K562 (cell line): ENCODE measurements around the gene NT5C1A. TPM values are rescaled to one million over a fixed set of nuclear protein-coding genes. Genes with fewer than 3 reads are reported as not detected.

ENCODE experiments used
- ATAC-seq: fragments of 200-7000 bp; cut with Tn5 transposase; 3 replicates; pipeline ENCODE4 v1.9.1; 2020; ENCODE audit warnings: moderate library complexity
- BruUV-seq: library from RNA; stranded (reverse); fragments of 400-500 nt; replicated peaks from 2 replicates; lab custom pipeline; 2021; lab: Mats Ljungman, UMichigan
- CTCF ChIA-PET: fragments of 300-600 bp; formaldehyde crosslinking; extraction: SDS; loops from one replicate; lab custom pipeline; 2021; ENCODE audit warnings: low intra/inter-chr PET ratio; lab: Yijun Ruan, JAX
- POLR2A ChIA-PET: fragments of 300-600, 350-650 bp; sonication (Branson Sonifier 250); formaldehyde crosslinking; extraction: SDS; loops from one replicate; lab custom pipeline; 2021; ENCODE audit warnings: antibody characterized with exemption, inconsistent platforms; lab: Yijun Ruan, JAX
- DNase-seq, 4 experiments: peaks; one replicate each; pipeline versions ENCODE4 v3.0.0 to v3.0.0-alpha.2; 2011 to 2018; ENCODE audit warnings: low spot score in 3 of 4, mixed read lengths in 3 of 4; ENCODE audit errors: extremely low read depth in 1 of 4
- FAIRE-seq: peaks from 2 replicates; lab custom pipeline; 2011; peaks lifted over from hg19 to GRCh38; lab: Jason Lieb, UNC
- H2AFZ ChIP-seq: 2 replicates; pipeline ENCODE4 v1.6.0; 2011; ENCODE audit warnings: low read depth, low read length, control low read depth, inconsistent platforms
- H3K27ac ChIP-seq: fragments of 200-600 bp; 3 replicates; pipeline ENCODE4 v1.8.0; 2011; ENCODE audit warnings: low read depth, mild to moderate bottlenecking, control low read depth, inconsistent platforms, low read length, moderate library complexity, mixed read lengths; ENCODE audit errors: extremely low read depth
- H3K27me3 ChIP-seq, 2 experiments: fragments of 300-600 bp in 1 of 2; 2 replicates in 1 of 2; 3 replicates in 1 of 2; pipeline versions ENCODE4 v1.6.0 to v1.8.0; 2011; ENCODE audit warnings: inconsistent platforms in 2 of 2, low read length in 2 of 2, mild to moderate bottlenecking in 1 of 2, mixed read lengths in 1 of 2, moderate library complexity in 1 of 2; ENCODE audit not compliant: control insufficient read depth in 2 of 2, insufficient read depth in 2 of 2
- H3K36me3 ChIP-seq: fragments of 300-600 bp; 3 replicates; pipeline ENCODE4 v1.8.0; 2011; ENCODE audit warnings: mild to moderate bottlenecking, low read length, inconsistent platforms; ENCODE audit not compliant: control insufficient read depth, insufficient read depth
- H3K4me1 ChIP-seq, 2 experiments: fragments of 200-600 bp in 1 of 2; replicated peaks in 1 of 2; 2 replicates in 1 of 2; 3 replicates in 1 of 2; pipeline versions ENCODE4 v1.5.1 to v1.8.0; 2011; ENCODE audit warnings: inconsistent platforms in 2 of 2, low read length in 2 of 2, mild to moderate bottlenecking in 1 of 2, mixed read lengths in 1 of 2, moderate library complexity in 1 of 2; ENCODE audit not compliant: control insufficient read depth in 2 of 2, insufficient read depth in 2 of 2
- H3K4me2 ChIP-seq: 2 replicates; pipeline ENCODE4 v1.6.1; 2011; ENCODE audit warnings: low read length, control low read depth, inconsistent platforms, mixed read lengths; ENCODE audit not compliant: insufficient read depth
- H3K4me3 ChIP-seq: fragments of 200-600 bp; sonication (generic), shearing (Covaris generic); 2 replicates; pipeline ENCODE4 v1.5.1; 2016; ENCODE audit warnings: control low read depth, inconsistent platforms
- H3K79me2 ChIP-seq: fragments of 200-600 bp; 3 replicates; pipeline ENCODE4 v1.8.0; 2011; ENCODE audit warnings: low read length, inconsistent platforms; ENCODE audit not compliant: control insufficient read depth, insufficient read depth
- H3K9ac ChIP-seq, 2 experiments: 2 replicates each; pipeline versions ENCODE4 v1.6.0 to v1.6.1; 2011; ENCODE audit warnings: low read depth in 2 of 2, low read length in 2 of 2, control low read depth in 1 of 2, inconsistent platforms in 1 of 2, mild to moderate bottlenecking in 1 of 2, mixed read lengths in 1 of 2; ENCODE audit not compliant: insufficient read depth in 1 of 2
- H3K9me1 ChIP-seq: one replicate; pipeline ENCODE4 v1.6.0; 2011; ENCODE audit warnings: inconsistent platforms, mild to moderate bottlenecking, low read length, moderate library complexity; ENCODE audit not compliant: control insufficient read depth, insufficient read depth
- H3K9me3 ChIP-seq: replicated peaks from 2 replicates; pipeline ENCODE4 v1.5.1; 2011; ENCODE audit warnings: low read depth, low read length, inconsistent platforms; ENCODE audit not compliant: control insufficient read depth, insufficient read depth
- H4K20me1 ChIP-seq: replicated peaks from 2 replicates; pipeline ENCODE4 v1.6.1; 2011; ENCODE audit warnings: low read length, inconsistent platforms, mixed read lengths; ENCODE audit not compliant: control insufficient read depth, insufficient read depth
- CBX3 ChIP-seq, 2 experiments: IDR thresholded peaks; 1 replicate in 1 of 2; 2 replicates in 1 of 2; pipeline ENCODE4 v1.6.1; 2012; ENCODE audit warnings: inconsistent platforms in 2 of 2, low read length in 2 of 2, borderline replicate concordance in 1 of 2, control low read depth in 1 of 2
- ZBTB17 ChIP-seq: fragments of 450-650 bp; formaldehyde crosslinking; IDR thresholded peaks from 2 replicates; pipeline ENCODE4 v1.4.0; 2020; ENCODE audit warnings: mild to moderate bottlenecking
- ZBTB26 ChIP-seq: fragments of 450-650 bp; formaldehyde crosslinking; IDR thresholded peaks from 2 replicates; pipeline ENCODE4 v1.4.0; 2022; ENCODE audit warnings: missing genetic modification characterization
- ZFP30 ChIP-seq: fragments of 250-450 bp; sonication (Bioruptor Pico); IDR thresholded peaks from 2 replicates; pipeline ENCODE4 v1.8.0; 2022; ENCODE audit warnings: moderate library complexity, mild to moderate bottlenecking, inconsistent platforms, borderline replicate concordance
- ZNF436 ChIP-seq: fragments of 250-450, 450-650 bp; sonication (Bioruptor Pico); formaldehyde crosslinking; IDR thresholded peaks from 2 replicates; pipeline ENCODE4 v1.7.0; 2020; ENCODE audit warnings: mild to moderate bottlenecking
- WGBS: fragments of 100-300 bp; shearing (Covaris generic); methylation state at CpG from one replicate; pipeline ENCODE4 v1.1.6; 2016; ENCODE audit warnings: low coverage, mixed read lengths; ENCODE audit not compliant: insufficient coverage; ENCODE audit errors: missing lambda C conversion rate; 5-methylcytosine and 5-hydroxymethylcytosine counted together
- in situ Hi-C: fragments of 300-500 bp; cut with MboI; formaldehyde crosslinking; loops from 4 replicates; pipeline ENCODE4 v1.15.0; 2018; ENCODE audit warnings: inconsistent platforms, mixed read lengths
- intact Hi-C: fragments of 100-400 bp; cut with micrococcal nuclease; formaldehyde crosslinking; loops from 2 replicates; pipeline ENCODE4 v1.14.2; 2022
- polyA plus RNA-seq, 8 experiments: library from polyadenylated mRNA; depleted of rRNA in 4 of 8; stranded (reverse) in 5 of 8; unstranded in 3 of 8; fragments of >200 nt; fragmentation: Nextera tagmentation in 2 of 8; fragmentation: Illumina TruSeq in 1 of 8; extraction: Ambion mirVana in 2 of 8; extraction: Trizol in 1 of 8; gene quantifications; 2 replicates each; pipeline versions ENCODE4 v1.2.1 to v1.2.3, GENCODE V29; 2011 to 2014; ENCODE audit warnings: inconsistent platforms in 1 of 8, missing spikeins in 1 of 8
- total RNA-seq, 7 experiments: library from RNA; depleted of rRNA in 6 of 7; stranded (reverse); fragments of >200 nt in 6 of 7; fragmentation: Illumina TruSeq in 2 of 7; extraction: Trizol in 2 of 7; gene quantifications; 2 replicates each; pipeline versions ENCODE4 v1.2.1 to v1.2.3, GENCODE V29; 2011 to 2021; ENCODE audit warnings: low replicate concordance in 1 of 7
- TF ChIP-seq, protein P1 (sequence below): fragments of 150-350 bp; IDR thresholded peaks from 2 replicates; pipeline ENCODE4 v1.6.1; 2014; ENCODE audit warnings: low read depth, mild to moderate bottlenecking, low read length, borderline replicate concordance
- TF ChIP-seq, protein P2 (sequence below): sonication (generic); formaldehyde crosslinking; IDR thresholded peaks from 2 replicates; pipeline ENCODE4 v1.8.0; 2023; ENCODE audit warnings: mild to moderate bottlenecking, missing genetic modification reagents
- TF ChIP-seq, protein P3 (sequence below), 2 experiments: fragments of 150-350 bp in 1 of 2; IDR thresholded peaks; 2 replicates each; pipeline ENCODE4 v1.6.1; 2012 to 2016; ENCODE audit warnings: low read depth in 2 of 2, low read length in 2 of 2, mild to moderate bottlenecking in 1 of 2, moderate library complexity in 1 of 2

The NT5C1A gene
- total and polyA plus RNA-seq, 9 of the 15 experiments (the other 6 are each of a cell fraction or from before 2014, with no cell fraction given) = not detected

GRCh38 chr1:39671433-39671792 lies 494 bp downstream of the NT5C1A start:
- H3K27me3 ChIP-seq = peaks cover 24 to 47% of the 10 kb centered on the region in 2 experiments; a peak in 3 of 5 replicates
- peak in 2 of 4 experiments; percentile 29 to 30 for DNase-seq
- BruUV-seq = no TSS peak
- POLR2A ChIA-PET = interaction anchor here (0.8 to 1.3 kb wide), 5 partner anchors 10 to 75 kb away, joined by 3 to 5 read pairs (median 4); no protein-coding TSS in a partner anchor
- intact Hi-C loops (loop anchor here (5.0 kb wide), 1 partner anchor 51 kb away; no protein-coding TSS in a partner anchor), in situ Hi-C loops (no loop called here)
- CTCF ChIA-PET = interaction anchor here (0.6 to 2.7 kb wide), 2 partner anchors 13 to 49 kb away, joined by 4 to 24 read pairs; no protein-coding TSS in a partner anchor
- H3K9me3 ChIP-seq = no peaks in the 10 kb centered on the region
- ATAC-seq = no peak
- H3K4me3 ChIP-seq = peak overlapping the region; percentile 12; the same call in 1 of the 2 replicates
- 29% methylated on average over 25 of the region's 26 CpGs for WGBS
- FAIRE-seq = no peak
- no peaks in the 10 kb centered on the region for H3K36me3 ChIP-seq
- H3K4me2 ChIP-seq = no peak overlapping the region
- no peaks in the 10 kb centered on the region for H3K9me1 ChIP-seq
- no peak overlapping the region for H3K27ac ChIP-seq
- H2AFZ ChIP-seq = no peak overlapping the region
- H4K20me1 ChIP-seq = 0 out of 2 replicates have a peak, but pooled peaks cover 6% of the 10 kb centered on the region
- peak overlapping the region in 1 of 2 experiments; percentile 84; a peak in 1 of 4 replicates for H3K9ac ChIP-seq
- no peaks in the 10 kb centered on the region for H3K79me2 ChIP-seq
- peaks cover under 1 to 18% of the 10 kb centered on the region in 2 experiments; a peak in 3 of 5 replicates for H3K4me1 ChIP-seq
- TF ChIP-seq ZBTB17 (no peak), ZBTB26 (CRISPR knock-in tag) (no peak), CBX3 (IDR thresholded peaks at IDR 0.05; ENCODE audit: borderline replicate concordance in 1 of 2, low read length in 2 of 2) (no peak), ZFP30 (CRISPR knock-in tag) (no peak), ZNF436 (CRISPR knock-in tag) (no peak)
- TF ChIP-seq, protein P1, sequence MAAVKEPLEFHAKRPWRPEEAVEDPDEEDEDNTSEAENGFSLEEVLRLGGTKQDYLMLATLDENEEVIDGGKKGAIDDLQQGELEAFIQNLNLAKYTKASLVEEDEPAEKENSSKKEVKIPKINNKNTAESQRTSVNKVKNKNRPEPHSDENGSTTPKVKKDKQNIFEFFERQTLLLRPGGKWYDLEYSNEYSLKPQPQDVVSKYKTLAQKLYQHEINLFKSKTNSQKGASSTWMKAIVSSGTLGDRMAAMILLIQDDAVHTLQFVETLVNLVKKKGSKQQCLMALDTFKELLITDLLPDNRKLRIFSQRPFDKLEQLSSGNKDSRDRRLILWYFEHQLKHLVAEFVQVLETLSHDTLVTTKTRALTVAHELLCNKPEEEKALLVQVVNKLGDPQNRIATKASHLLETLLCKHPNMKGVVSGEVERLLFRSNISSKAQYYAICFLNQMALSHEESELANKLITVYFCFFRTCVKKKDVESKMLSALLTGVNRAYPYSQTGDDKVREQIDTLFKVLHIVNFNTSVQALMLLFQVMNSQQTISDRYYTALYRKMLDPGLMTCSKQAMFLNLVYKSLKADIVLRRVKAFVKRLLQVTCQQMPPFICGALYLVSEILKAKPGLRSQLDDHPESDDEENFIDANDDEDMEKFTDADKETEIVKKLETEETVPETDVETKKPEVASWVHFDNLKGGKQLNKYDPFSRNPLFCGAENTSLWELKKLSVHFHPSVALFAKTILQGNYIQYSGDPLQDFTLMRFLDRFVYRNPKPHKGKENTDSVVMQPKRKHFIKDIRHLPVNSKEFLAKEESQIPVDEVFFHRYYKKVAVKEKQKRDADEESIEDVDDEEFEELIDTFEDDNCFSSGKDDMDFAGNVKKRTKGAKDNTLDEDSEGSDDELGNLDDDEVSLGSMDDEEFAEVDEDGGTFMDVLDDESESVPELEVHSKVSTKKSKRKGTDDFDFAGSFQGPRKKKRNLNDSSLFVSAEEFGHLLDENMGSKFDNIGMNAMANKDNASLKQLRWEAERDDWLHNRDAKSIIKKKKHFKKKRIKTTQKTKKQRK = no peak
- TF ChIP-seq, protein P2, sequence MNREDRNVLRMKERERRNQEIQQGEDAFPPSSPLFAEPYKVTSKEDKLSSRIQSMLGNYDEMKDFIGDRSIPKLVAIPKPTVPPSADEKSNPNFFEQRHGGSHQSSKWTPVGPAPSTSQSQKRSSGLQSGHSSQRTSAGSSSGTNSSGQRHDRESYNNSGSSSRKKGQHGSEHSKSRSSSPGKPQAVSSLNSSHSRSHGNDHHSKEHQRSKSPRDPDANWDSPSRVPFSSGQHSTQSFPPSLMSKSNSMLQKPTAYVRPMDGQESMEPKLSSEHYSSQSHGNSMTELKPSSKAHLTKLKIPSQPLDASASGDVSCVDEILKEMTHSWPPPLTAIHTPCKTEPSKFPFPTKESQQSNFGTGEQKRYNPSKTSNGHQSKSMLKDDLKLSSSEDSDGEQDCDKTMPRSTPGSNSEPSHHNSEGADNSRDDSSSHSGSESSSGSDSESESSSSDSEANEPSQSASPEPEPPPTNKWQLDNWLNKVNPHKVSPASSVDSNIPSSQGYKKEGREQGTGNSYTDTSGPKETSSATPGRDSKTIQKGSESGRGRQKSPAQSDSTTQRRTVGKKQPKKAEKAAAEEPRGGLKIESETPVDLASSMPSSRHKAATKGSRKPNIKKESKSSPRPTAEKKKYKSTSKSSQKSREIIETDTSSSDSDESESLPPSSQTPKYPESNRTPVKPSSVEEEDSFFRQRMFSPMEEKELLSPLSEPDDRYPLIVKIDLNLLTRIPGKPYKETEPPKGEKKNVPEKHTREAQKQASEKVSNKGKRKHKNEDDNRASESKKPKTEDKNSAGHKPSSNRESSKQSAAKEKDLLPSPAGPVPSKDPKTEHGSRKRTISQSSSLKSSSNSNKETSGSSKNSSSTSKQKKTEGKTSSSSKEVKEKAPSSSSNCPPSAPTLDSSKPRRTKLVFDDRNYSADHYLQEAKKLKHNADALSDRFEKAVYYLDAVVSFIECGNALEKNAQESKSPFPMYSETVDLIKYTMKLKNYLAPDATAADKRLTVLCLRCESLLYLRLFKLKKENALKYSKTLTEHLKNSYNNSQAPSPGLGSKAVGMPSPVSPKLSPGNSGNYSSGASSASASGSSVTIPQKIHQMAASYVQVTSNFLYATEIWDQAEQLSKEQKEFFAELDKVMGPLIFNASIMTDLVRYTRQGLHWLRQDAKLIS (CRISPR knock-in tag) = no peak
- TF ChIP-seq, protein P3, sequence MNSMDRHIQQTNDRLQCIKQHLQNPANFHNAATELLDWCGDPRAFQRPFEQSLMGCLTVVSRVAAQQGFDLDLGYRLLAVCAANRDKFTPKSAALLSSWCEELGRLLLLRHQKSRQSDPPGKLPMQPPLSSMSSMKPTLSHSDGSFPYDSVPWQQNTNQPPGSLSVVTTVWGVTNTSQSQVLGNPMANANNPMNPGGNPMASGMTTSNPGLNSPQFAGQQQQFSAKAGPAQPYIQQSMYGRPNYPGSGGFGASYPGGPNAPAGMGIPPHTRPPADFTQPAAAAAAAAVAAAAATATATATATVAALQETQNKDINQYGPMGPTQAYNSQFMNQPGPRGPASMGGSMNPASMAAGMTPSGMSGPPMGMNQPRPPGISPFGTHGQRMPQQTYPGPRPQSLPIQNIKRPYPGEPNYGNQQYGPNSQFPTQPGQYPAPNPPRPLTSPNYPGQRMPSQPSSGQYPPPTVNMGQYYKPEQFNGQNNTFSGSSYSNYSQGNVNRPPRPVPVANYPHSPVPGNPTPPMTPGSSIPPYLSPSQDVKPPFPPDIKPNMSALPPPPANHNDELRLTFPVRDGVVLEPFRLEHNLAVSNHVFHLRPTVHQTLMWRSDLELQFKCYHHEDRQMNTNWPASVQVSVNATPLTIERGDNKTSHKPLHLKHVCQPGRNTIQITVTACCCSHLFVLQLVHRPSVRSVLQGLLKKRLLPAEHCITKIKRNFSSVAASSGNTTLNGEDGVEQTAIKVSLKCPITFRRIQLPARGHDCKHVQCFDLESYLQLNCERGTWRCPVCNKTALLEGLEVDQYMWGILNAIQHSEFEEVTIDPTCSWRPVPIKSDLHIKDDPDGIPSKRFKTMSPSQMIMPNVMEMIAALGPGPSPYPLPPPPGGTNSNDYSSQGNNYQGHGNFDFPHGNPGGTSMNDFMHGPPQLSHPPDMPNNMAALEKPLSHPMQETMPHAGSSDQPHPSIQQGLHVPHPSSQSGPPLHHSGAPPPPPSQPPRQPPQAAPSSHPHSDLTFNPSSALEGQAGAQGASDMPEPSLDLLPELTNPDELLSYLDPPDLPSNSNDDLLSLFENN (IDR thresholded peaks at IDR 0.05; ENCODE audit: low read depth in 2 of 2, low read length in 2 of 2) = no peak
